ENCODE measurements around the gene F10.

F10 gene

GRCh38 chr13:113176822-113177221 is 54.2 kb downstream of the F10 start:
- DNase-seq: no peak

- no peak for DNase-seq
These were observed 55.7 kb downstream of the F10 start for GRCh38 chr13:113178070-113178895.

- no peak for DNase-seq
These were observed 56.2 kb downstream of the F10 start for GRCh38 chr13:113178896-113179167.

GRCh38 chr13:113179374-113180230 is 57.0 kb downstream of the F10 start:
- DNase-seq: no peak

GRCh38 chr13:113182046-113182445 is 59.4 kb downstream of the F10 start:
- DNase-seq: no peak

- no peak for DNase-seq
These were observed 61.0 kb downstream of the F10 start for GRCh38 chr13:113183450-113184129.

GRCh38 chr13:113184568-113185440 is 62.2 kb downstream of the F10 start:
- no peak for DNase-seq

GRCh38 chr13:113186061-113186900 is 63.7 kb downstream of the F10 start:
- no peak for DNase-seq

GRCh38 chr13:113187263-113187669 is 64.7 kb downstream of the F10 start:
- DNase-seq: no peak

GRCh38 chr13:113187883-113188665 is 65.5 kb downstream of the F10 start:
- no peak for DNase-seq

GRCh38 chr13:113190181-113190580 is 67.6 kb downstream of the F10 start:
- DNase-seq: no peak

GRCh38 chr13:113192279-113192678 is 69.7 kb downstream of the F10 start:
- DNase-seq: no peak

GRCh38 chr13:113192902-113193301 is 70.3 kb downstream of the F10 start:
- DNase-seq: no peak

- DNase-seq: no peak
These were observed 72.8 kb downstream of the F10 start for GRCh38 chr13:113195360-113195759.

- DNase-seq: no peak
These were observed 74.6 kb downstream of the F10 start for GRCh38 chr13:113196970-113197737.

Measured in NCI-H345 (cell line).